Epithelial cell of proximal tubule (primary cell): ENCODE results near the gene TRIM26. TPM values are rescaled to one million over a fixed set of nuclear protein-coding genes. Genes with fewer than 3 reads are reported as not detected.

Experiments
- DNase-seq: peaks from one replicate; pipeline ENCODE4 v3.0.0-alpha.2; 2011; ENCODE audit warnings: low read depth
- H3K4me3 ChIP-seq: 2 replicates; pipeline ENCODE4 v1.5.1; 2011; ENCODE audit warnings: low read depth, mild to moderate bottlenecking, low read length
- total RNA-seq: library from RNA; depleted of rRNA; stranded (reverse); fragments of >200 nt; gene quantifications from 2 replicates; pipeline ENCODE4 v1.2.3, GENCODE V29; 2015
- TF ChIP-seq, protein P1 (sequence below): conservative IDR thresholded peaks from 2 replicates; pipeline ENCODE4 v1.5.1; 2012; ENCODE audit warnings: low read depth, mild to moderate bottlenecking, low read length

TRIM26 gene
- total RNA-seq, 1 donor from 2014 or later, result 14.7 TPM

- DNase-seq, result no peak
- H3K4me3 ChIP-seq, result no peak overlapping the region
- TF ChIP-seq, protein P1, sequence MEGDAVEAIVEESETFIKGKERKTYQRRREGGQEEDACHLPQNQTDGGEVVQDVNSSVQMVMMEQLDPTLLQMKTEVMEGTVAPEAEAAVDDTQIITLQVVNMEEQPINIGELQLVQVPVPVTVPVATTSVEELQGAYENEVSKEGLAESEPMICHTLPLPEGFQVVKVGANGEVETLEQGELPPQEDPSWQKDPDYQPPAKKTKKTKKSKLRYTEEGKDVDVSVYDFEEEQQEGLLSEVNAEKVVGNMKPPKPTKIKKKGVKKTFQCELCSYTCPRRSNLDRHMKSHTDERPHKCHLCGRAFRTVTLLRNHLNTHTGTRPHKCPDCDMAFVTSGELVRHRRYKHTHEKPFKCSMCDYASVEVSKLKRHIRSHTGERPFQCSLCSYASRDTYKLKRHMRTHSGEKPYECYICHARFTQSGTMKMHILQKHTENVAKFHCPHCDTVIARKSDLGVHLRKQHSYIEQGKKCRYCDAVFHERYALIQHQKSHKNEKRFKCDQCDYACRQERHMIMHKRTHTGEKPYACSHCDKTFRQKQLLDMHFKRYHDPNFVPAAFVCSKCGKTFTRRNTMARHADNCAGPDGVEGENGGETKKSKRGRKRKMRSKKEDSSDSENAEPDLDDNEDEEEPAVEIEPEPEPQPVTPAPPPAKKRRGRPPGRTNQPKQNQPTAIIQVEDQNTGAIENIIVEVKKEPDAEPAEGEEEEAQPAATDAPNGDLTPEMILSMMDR, result no peak
Observed at GRCh38 chr6:30216096-30216495, 2.9 kb upstream of the TRIM26 start.

GRCh38 chr6:30214657-30214982 lies 1.4 kb upstream of the TRIM26 start:
- TF ChIP-seq, protein P1, result no peak
- DNase-seq, result no peak

DNA sequence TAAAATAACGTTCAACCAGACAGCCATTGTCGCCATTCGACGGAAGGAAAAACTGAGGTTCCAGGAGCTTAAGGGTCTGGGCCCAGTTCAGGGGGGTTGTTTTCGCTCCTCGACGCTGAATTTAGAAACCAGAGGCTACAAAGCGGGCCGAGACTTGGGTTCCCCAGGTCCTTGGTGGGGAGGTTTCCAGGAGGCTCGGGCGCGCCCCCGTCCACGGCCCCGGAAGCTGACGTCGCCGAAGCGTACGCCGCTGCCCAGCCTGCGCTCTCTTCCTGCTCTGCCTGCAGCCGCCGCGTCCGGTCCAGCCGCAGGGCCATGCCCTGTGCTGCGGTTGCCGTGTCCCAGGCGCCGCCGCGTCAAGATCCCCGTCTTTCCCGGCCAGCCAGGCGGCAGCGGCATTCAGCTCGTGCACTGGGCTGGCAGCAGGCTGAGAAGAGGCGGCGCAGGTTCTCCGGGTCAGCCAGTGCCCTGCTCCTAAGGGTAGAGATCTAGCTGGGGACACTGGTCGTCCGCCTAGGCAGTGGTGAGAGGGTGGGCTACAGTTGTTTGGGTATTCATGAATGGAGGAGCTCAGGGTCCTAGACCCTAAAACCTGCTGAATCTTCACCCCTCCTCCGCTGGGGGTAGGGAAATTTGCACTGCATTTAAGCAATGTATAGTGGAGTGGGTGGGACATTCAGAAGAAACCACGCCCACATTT lies 901 bp upstream of the TRIM26 start:
- no peak for DNase-seq

More at GRCh38 chr6:30214657-30214982, 1.4 kb upstream of the TRIM26 start:
- peak overlapping the region; percentile 79 for H3K4me3 ChIP-seq

GRCh38 chr6:30213667-30213956 lies 406 bp upstream of the TRIM26 start:
- H3K4me3 ChIP-seq, result peak overlapping the region; percentile 79
- DNase-seq, result no peak
- TF ChIP-seq, protein P1, result no peak

More for the DNA sequence above, 901 bp upstream of the TRIM26 start:
- TF ChIP-seq, protein P1, result no peak
- H3K4me3 ChIP-seq, result peak overlapping the region; percentile 79

GRCh38 chr6:30211899-30212298 lies 1.3 kb downstream of the TRIM26 start:
- no peak for DNase-seq
- peak overlapping the region; percentile 79 for H3K4me3 ChIP-seq
- TF ChIP-seq, protein P1, result no peak

GRCh38 chr6:30211306-30211705 lies 1.9 kb downstream of the TRIM26 start:
- TF ChIP-seq, protein P1, result no peak
- H3K4me3 ChIP-seq, result peak overlapping the region; percentile 79
- DNase-seq, result no peak

- no peak for DNase-seq
- peak overlapping the region; percentile 12 for H3K4me3 ChIP-seq
- TF ChIP-seq, protein P1, result no peak
Observed at GRCh38 chr6:30207619-30208295, 5.4 kb downstream of the TRIM26 start.
